ENCODE measurements around the gene MRPS18A. TPM values are rescaled to one million over a fixed set of nuclear protein-coding genes. Genes with fewer than 3 reads are reported as not detected.

The MRPS18A gene
- total RNA-seq, 1 experiment from 2014 or later, result 105 TPM

DNA sequence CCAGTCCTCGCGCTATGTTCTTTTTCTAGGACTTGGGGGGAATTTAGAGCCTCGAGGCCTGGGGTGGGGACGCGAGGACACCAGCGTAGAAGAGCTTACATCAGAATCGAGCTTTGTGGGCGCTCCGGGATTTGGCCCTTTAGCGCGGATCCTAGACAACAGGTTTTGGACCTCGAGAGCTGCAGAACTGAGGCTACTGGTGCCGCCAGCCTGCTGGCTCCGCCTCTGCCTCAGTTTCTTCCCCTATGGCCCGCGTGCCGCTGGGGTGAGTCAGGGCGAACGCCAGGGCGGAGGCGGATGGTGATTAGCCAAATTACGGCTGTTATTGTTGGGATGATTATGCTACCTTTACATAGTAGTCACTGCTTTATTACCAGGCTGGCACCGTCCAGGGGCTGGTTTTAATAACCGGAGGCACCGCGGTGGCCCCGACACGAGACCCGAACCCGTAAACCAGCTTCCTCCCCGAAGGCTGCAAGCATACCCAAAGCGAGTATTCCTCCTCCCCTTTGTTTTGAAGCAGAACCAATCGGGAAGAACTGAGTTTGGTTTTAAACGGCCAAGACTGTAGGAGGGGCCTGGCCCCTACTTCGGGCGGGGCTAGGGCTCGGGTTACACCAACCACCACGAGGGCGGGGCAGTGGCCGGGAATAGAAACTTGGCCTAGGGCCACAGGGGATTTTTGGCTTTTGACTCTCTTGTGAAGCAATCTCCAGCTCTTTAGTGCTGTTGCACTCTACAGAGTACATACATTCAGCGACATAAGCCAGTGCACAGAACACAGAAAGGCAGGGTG lies 57.9 kb downstream of the MRPS18A start:
- H3K9me2 ChIP-seq (replicated peaks; ENCODE audit: low read length), result no peaks in the 10 kb centered on the region
- H3K9ac ChIP-seq (ENCODE audit: low read length), result peak overlapping the region; percentile 73
- peak overlapping the region; percentile 85 for H3K27ac ChIP-seq (ENCODE audit: low read length)
- peaks cover 27% of the 10 kb centered on the region for H3K4me1 ChIP-seq (ENCODE audit: insufficient read depth, low read length)
- H3K79me2 ChIP-seq (ENCODE audit: low read length), result peaks cover 31% of the 10 kb centered on the region
- POLR2A ChIA-PET (ENCODE audit: unreplicated experiment), result interaction anchor here (0.5 to 0.9 kb wide), 6 partner anchors 54 to 1314 kb away, joined by 3 to 11 read pairs (median 4); partner anchors contain the start of genes POLH and XPO5
- TSS peak; percentile 37 for BruUV-seq (replicated peaks)
- CTCF ChIA-PET, result interaction anchor here (0.6 to 0.9 kb wide), 2 partner anchors 21 to 145 kb away, joined by 3 to 6 read pairs; no protein-coding TSS in a partner anchor
- peak overlapping the region; percentile 97 for H2AFZ ChIP-seq (ENCODE audit: low read length)
- peak; percentile 75 for ATAC-seq
- TF ChIP-seq EZH2 (IDR thresholded peaks at IDR 0.05; ENCODE audit: low read length, unreplicated experiment), result no peak
- TF ChIP-seq, protein P1, sequence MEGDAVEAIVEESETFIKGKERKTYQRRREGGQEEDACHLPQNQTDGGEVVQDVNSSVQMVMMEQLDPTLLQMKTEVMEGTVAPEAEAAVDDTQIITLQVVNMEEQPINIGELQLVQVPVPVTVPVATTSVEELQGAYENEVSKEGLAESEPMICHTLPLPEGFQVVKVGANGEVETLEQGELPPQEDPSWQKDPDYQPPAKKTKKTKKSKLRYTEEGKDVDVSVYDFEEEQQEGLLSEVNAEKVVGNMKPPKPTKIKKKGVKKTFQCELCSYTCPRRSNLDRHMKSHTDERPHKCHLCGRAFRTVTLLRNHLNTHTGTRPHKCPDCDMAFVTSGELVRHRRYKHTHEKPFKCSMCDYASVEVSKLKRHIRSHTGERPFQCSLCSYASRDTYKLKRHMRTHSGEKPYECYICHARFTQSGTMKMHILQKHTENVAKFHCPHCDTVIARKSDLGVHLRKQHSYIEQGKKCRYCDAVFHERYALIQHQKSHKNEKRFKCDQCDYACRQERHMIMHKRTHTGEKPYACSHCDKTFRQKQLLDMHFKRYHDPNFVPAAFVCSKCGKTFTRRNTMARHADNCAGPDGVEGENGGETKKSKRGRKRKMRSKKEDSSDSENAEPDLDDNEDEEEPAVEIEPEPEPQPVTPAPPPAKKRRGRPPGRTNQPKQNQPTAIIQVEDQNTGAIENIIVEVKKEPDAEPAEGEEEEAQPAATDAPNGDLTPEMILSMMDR (conservative IDR thresholded peaks at IDR 0.05; ENCODE audit: low read depth, low read length), result no peak
- no peak for TF ChIP-seq EZH2phosphoT487 (IDR thresholded peaks at IDR 0.05; ENCODE audit: borderline replicate concordance, low read length)
- H3K9me3 ChIP-seq (ENCODE audit: low read length), result no peaks in the 10 kb centered on the region
- H3K27me3 ChIP-seq (ENCODE audit: low read length), result no peaks in the 10 kb centered on the region
- H4K20me1 ChIP-seq (ENCODE audit: low read length), result no peaks in the 10 kb centered on the region
- peak overlapping the region; percentile 98 for H3K4me2 ChIP-seq (ENCODE audit: low read length)
- H3K36me3 ChIP-seq (ENCODE audit: low read depth, low read length), result peaks cover 16% of the 10 kb centered on the region; the same call in 1 of the 2 replicates
- intact Hi-C loops (cut with micrococcal nuclease), result no loop called here
- peak; percentile 98 for DNase-seq
- peak overlapping the region; percentile 76 for H3K4me3 ChIP-seq (ENCODE audit: low read length)
- H3F3A ChIP-seq (ENCODE audit: low read length, unreplicated experiment), result no peaks in the 10 kb centered on the region

DNA sequence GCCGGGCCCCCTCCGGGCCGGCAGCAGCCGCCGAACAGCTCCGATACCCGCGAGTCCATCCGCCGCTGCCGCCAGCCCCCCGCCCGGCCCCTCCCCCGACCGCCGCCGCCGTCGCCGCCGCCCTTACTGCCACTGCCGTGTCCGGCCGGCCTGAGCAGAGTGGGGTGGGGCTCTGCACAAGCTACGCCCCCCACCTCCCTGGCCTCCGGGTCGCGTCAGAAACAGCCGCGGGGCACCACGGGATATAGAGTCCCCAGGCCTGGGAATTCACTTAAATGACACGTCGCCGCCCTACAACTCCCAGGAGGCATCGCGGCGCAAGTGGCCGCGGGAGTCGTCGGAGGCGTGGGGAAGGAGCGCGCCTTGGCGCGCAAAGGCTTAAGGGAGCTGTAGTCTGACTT lies 58.5 kb downstream of the MRPS18A start, which contains the start of gene GTPBP2:
GTPBP2 (minus strand) TSS at position 161 of the 401 bp plus-strand sequence; CDS start at position 59, 102 bp downstream.
- H3K27me3 ChIP-seq (ENCODE audit: low read length), result no peaks in the 10 kb centered on the region
- no TSS peak for BruUV-seq (replicated peaks)
- H3K79me2 ChIP-seq (ENCODE audit: low read length), result peaks cover 31% of the 10 kb centered on the region
- peak within 1 kb of the TSS; percentile 92 for H3K9ac ChIP-seq (ENCODE audit: low read length)
- ATAC-seq (peak; percentile 85), DNase-seq (peak; percentile 99)
- peaks cover 27% of the 10 kb centered on the region for H3K4me1 ChIP-seq (ENCODE audit: insufficient read depth, low read length)
- no peaks in the 10 kb centered on the region for H3K9me3 ChIP-seq (ENCODE audit: low read length)
- peak within 1 kb of the TSS; percentile 85 for H3K27ac ChIP-seq (ENCODE audit: low read length)
- ChIA-PET POLR2A (ENCODE audit: unreplicated experiment) (interaction anchor here (0.6 to 0.9 kb wide), 6 partner anchors 37 to 1314 kb away, joined by 3 to 11 read pairs (median 4); partner anchors contain the start of genes POLH, VEGFA and XPO5), CTCF (interaction anchor here (0.6 to 0.9 kb wide), 2 partner anchors 21 to 146 kb away, joined by 3 to 6 read pairs; no protein-coding TSS in a partner anchor)
- no peaks in the 10 kb centered on the region for H3K9me2 ChIP-seq (replicated peaks; ENCODE audit: low read length)
- H3K4me3 ChIP-seq (ENCODE audit: low read length), result peak within 1 kb of the TSS; percentile 100
- TF ChIP-seq, protein P1 (conservative IDR thresholded peaks at IDR 0.05; ENCODE audit: low read depth, low read length), result no peak
- TF ChIP-seq EZH2phosphoT487 (IDR thresholded peaks at IDR 0.05; ENCODE audit: borderline replicate concordance, low read length) (no peak), EZH2 (IDR thresholded peaks at IDR 0.05; ENCODE audit: low read length, unreplicated experiment) (no peak)
- no peaks in the 10 kb centered on the region for H4K20me1 ChIP-seq (ENCODE audit: low read length)
- intact Hi-C loops (cut with micrococcal nuclease), result no loop called here
- H3K36me3 ChIP-seq (ENCODE audit: low read depth, low read length), result peaks cover 22% of the 10 kb centered on the region
- H3F3A ChIP-seq (ENCODE audit: low read length, unreplicated experiment), result no peaks in the 10 kb centered on the region
- peak within 1 kb of the TSS; percentile 100 for H3K4me2 ChIP-seq (ENCODE audit: low read length)
- peak within 1 kb of the TSS; percentile 97 for H2AFZ ChIP-seq (ENCODE audit: low read length)

All from PC-3 (cell line).